ENCODE measurements around the gene TBC1D32.
"Not testable (repeated sequence)": the region's sequence is repeated elsewhere in the genome, so short reads cannot be mapped to it uniquely, and the experiment has no call there.

The TBC1D32 gene

GRCh38 chr6:121105461-121105860 is 228.8 kb downstream of the TBC1D32 start:
- no peak for DNase-seq

GRCh38 chr6:121093928-121094327 is 240.4 kb downstream of the TBC1D32 start:
- DNase-seq = no peak

DNA sequence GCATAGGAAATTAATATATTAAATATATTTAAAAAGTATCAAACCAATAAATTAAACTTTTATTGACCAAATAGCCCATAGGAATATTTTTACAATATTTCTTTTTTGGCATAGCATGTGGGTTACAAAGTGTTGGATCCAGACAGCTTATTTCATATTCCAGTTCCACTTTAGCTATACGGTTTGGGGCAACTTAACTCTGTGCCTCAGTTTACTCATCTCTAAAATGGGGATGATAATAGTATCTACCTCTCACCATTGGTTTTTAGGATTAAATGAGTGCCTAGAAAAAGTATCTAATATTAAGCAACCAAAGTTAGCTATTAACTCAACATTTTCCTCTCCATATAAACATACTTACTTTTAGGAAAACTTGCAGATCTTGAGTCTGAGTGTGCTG is 243.8 kb downstream of the TBC1D32 start:
- no peak for DNase-seq

DNA sequence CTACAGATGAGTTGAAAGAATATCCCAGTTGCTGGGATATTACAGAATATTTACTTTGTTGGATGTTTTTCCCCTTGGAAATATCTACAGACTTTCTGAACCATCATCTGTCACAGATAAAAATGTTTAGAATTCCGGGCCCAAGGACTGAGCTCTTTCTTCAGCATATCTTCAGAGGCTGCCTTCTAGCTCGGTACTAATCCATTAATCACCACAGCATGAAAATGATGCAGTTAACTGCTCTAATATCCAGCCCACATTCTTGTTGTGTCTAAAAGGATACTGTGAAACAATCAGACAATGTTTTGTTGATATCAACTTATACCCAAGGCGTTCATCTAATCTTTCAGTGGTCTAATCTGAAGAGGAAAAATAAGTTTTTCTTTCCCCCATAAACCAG is 247.4 kb downstream of the TBC1D32 start:
- no peak for DNase-seq

GRCh38 chr6:121076119-121076518 is 258.2 kb downstream of the TBC1D32 start:
- no peak for DNase-seq

DNA sequence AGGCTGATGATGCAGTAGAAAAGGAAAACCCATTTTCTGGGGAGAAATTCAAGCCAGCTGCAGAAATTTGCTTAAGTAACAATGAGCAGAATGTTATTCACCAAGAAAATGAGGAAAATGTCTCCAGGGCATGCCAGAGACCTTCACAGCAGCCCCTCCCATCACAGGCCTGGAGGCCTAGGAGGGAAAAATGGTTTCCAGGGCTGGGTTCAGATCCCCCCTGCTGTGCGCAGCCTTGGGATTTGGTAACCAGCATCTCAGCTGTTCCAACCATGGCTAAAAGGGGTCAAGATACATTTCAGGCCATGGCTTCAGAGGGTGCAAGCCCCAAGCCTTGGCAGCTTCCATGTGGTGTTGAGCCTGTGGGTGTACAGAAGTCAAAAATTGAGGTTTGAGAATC is 265.5 kb downstream of the TBC1D32 start:
- DNase-seq = not testable (repeated sequence)

DNA sequence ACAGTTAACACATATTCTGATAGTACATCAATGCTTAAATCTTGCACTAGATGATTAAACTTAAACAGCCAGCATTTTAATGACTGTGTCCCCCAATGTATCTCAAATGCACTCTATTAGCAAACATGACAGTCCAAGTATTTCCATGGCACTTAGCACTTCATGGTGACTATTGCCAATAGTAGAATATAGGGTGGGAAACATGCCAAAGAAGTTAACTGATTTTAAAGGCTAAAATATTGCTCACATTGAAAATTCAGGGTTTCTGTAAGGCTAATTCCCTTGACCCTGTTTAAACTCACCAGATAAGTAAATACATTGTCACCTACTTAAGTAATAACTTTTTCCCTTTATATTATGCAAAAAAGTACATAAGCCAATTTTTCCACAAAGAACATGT is 266.9 kb downstream of the TBC1D32 start:
- no peak for DNase-seq

DNA sequence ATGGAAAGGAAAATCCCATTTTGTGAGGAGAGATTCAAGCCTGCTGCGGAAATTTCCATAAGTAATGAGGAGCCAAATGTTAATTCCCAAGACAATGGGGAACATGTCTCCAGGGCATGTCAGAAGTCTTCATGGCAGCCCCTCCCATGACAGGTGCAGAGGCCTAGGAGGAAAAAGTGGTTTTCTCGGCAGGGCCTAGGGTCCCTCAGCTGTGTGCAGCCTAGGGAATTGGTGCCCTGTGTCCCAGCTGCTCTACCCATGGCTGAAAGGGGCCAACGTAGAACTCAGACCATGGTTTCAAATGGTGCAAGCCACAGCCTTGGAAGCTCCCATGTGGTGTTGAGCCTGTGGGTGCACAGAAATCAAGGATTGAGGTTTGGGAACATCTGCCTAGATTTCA is 269.9 kb downstream of the TBC1D32 start:
- DNase-seq = no peak

DNA sequence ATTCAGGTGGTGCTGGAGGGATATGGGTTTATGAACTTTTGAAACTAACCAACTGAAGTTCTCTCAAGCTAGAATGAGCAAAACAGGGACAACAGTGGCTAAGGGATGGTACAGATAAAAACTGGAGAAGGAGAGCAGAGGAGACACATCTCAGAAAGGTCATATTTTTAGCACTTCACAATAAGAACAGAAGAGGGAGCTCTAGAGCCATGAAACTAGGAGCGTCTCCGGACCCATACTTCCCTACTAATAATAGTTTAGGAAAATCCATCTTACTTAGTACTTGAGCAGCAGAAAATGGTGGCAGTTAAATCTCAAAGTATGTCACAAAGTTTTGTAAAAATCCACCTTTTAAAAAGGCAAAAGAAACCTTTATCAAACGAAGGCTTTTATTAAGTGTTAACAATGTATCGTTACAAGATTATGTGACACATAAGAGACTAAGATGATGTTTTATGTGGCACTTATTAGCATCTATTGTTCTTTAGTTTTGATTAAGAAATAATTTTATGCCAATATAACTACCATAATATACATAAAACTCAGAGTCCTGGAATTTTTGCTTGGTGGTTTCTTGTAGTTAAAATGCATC is 278.6 kb downstream of the TBC1D32 start:
- DNase-seq = no peak

DNA sequence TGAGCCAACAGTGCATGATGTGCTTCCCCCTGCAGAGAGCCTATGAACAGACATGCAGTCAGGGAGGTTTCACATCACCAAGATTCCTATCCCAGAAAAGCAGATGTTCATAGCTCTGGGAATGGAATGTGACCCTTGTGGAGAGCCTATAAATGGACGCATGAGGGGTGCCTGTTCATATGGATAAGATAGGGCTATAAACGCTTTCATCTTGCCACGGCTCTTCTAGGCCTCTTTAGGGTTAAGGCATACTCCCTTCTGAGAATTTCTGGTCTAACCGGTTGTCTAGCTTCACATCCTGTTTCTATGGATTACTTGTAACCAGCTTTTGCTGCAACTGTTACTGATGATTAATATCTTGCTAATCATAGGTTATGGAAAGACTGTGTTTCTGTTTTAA is 285.7 kb downstream of the TBC1D32 start:
- DNase-seq = not testable (repeated sequence)

GRCh38 chr6:121044905-121045304 is 289.4 kb downstream of the TBC1D32 start:
- DNase-seq = not testable (repeated sequence)

GRCh38 chr6:121043706-121044105 is 290.6 kb downstream of the TBC1D32 start:
- not testable (repeated sequence) for DNase-seq

DNA sequence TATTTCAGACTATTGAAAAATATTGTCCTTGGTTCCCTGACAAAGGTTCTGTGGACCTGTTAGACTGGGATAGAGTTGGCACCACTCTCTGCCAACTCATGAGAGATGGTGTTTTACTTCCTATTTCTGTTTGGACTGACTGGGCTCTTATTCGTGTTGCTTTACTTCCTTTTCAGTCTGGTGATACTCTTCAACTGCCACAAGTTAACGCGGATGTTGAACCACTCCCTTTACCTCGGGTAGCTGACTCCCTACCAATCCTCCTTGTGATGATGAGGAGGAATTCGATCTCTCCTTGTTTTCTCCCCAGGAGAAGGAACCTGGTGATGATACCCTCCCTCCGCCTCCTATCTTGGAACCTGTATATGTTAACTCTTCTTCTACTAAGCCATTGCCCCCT is 291.1 kb downstream of the TBC1D32 start:
- not testable (repeated sequence) for DNase-seq

DNA sequence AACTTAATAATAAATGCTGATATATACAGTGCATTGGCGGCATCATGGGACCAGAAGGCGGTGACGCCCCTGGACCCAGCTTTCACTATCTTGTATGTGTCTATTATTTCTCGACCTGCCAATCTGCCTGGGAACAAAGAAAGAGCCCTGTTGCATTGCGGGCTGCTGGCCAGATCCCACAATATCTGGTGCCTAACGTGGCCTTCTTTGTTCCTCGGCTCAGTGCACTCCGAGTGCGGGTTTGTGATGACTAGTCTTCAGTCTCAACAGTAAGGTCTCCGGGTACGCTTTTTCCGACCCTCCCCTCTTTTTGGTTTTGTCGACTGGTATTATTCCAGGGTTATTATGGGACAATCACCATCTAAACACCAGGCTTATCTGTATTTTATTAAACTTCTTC is 291.5 kb downstream of the TBC1D32 start:
- no peak for DNase-seq

- no peak for DNase-seq
These were observed 293.4 kb downstream of the TBC1D32 start for GRCh38 chr6:121040831-121041230.

GRCh38 chr6:121033091-121033490 is 301.2 kb downstream of the TBC1D32 start:
- no peak for DNase-seq

DNA sequence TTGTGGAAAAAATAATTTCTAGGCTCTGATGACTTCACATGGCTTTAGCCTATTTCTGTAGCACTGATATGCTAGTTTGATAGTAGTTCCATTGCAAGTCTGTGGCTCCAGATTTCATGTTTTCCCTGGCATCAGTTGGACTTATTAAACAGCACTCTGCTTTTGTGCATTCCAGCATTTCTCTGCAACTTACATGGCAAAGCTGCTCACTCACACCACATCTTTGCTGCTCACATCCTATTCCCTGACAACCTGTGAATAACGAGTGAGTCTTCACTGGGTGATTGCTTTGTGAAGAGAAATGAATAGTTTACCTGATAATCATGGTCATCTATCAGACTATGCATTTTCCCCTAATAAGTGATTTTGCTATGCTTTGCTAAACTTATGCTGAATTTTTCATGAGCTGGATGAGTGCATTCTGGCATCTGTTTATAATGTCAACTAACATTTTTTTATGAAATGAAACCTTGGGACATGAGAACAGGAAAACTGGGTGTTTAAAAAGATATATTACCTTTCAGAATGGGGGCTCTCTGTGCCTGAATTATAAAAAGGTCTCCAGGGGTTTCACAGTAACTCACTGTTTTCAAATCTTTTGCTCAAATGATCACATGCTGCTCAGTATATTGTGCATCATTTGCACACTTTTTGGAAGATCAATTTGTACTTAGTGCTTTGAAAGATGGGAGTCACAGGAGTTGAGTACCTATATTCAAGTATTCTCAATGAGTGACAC is 301.8 kb downstream of the TBC1D32 start:
- DNase-seq = no peak

All from activated CD4-positive, alpha-beta T cell treated with anti-CD3 and anti-CD28 coated beads for 4 hours (primary cell).